ENCODE data around the gene DMRT2.

The DMRT2 gene

GRCh38 chr9:1098551-1098950 is 48.4 kb downstream of the DMRT2 start:
- H3K36me3 Mint-ChIP-seq: no peaks in the 10 kb centered on the region
- no peak overlapping the region for H3K4me3 Mint-ChIP-seq
- DNase-seq (ENCODE audit: low spot score in 2 of 2) (no peak), ATAC-seq (no peak)
- H3K9me3 Mint-ChIP-seq: no peaks in the 10 kb centered on the region
- H3K4me1 Mint-ChIP-seq: no peaks in the 10 kb centered on the region
- H3K27ac Mint-ChIP-seq: no peak overlapping the region

DNA sequence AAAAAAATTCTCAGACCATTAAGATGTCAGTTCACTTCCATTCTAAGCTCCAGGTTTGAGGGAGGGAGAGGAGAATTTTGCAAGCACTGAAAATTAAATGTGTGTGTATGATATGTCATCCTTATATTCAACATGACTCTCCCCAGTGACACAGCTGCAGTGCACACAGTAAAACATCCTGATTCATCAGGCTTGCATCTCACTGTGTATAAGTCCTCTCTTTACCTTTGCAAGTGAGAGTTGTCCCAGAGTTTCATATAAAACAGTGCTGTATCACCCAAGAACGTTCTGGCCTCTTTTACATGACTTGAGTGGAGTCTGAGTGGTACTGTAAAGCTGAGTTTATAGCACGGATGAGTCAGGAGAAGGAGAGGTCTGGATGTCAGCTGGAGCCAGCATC is 50.0 kb downstream of the DMRT2 start:
- no peaks in the 10 kb centered on the region for H3K9me3 Mint-ChIP-seq
- H3K36me3 Mint-ChIP-seq: no peaks in the 10 kb centered on the region
- no peak overlapping the region for H3K27ac Mint-ChIP-seq
- no peak overlapping the region for H3K4me3 Mint-ChIP-seq
- H3K4me1 Mint-ChIP-seq: no peaks in the 10 kb centered on the region
- no peak for ATAC-seq
- DNase-seq (ENCODE audit: low spot score in 2 of 2): no peak

- Mint-ChIP-seq H3K9me3 (no peaks in the 10 kb centered on the region), H3K36me3 (no peaks in the 10 kb centered on the region), H3K27ac (no peak overlapping the region), H3K4me1 (no peaks in the 10 kb centered on the region), H3K4me3 (no peak overlapping the region)
- no peak for ATAC-seq
- no peak for DNase-seq (ENCODE audit: low spot score in 2 of 2)
Measured at GRCh38 chr9:1100945-1101344, 50.8 kb downstream of the DMRT2 start.

DNA sequence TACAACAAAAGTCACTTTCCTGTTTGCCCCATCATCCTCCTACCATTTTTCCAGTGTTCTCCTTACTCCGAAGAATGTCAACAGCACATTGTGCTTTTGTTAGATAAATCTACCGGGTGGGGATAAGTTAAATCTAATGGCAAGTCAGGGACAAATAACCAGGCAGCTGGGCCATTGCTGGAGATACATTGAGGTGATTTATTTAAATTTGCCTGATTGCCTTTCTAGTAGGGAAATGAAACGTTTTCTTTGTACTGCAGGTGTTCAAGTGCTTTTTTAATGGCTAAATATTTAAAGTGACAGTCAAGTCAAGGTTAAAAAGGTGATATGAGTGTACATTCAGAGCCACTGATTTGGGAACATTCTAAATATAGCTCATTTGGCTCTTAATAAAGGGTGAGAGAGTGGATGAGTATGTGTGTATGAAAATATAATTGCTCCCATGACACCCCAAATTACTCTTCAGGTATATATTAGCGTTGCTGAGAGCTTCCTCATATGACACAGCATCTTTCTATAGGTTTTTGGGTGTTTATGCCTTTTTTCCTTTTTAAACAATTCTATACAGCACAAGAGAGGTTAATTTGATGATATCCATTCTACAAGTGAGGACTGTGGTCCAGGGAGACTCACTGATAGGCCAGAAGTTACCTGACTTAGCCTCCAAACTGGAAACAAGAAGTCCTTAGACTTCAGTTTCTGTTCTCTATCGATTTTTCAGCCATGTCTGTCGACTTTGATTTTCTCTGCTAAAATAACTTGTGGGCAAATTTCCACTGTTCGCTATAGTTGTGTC is 51.9 kb downstream of the DMRT2 start:
- no peak overlapping the region for H3K4me3 Mint-ChIP-seq
- DNase-seq (ENCODE audit: low spot score in 2 of 2) (no peak), ATAC-seq (no peak)
- H3K36me3 Mint-ChIP-seq: no peaks in the 10 kb centered on the region
- H3K4me1 Mint-ChIP-seq: no peaks in the 10 kb centered on the region
- H3K9me3 Mint-ChIP-seq: peaks cover 6% of the 10 kb centered on the region
- H3K27ac Mint-ChIP-seq: no peak overlapping the region

- no peaks in the 10 kb centered on the region for H3K4me1 Mint-ChIP-seq
Measured at GRCh38 chr9:1102642-1102970, 52.4 kb downstream of the DMRT2 start.

More at GRCh38 chr9:1102642-1102970, 52.4 kb downstream of the DMRT2 start:
- no peak overlapping the region for H3K4me3 Mint-ChIP-seq
- no peak for ATAC-seq
- H3K27ac Mint-ChIP-seq: no peak overlapping the region
- H3K9me3 Mint-ChIP-seq: peaks cover 7% of the 10 kb centered on the region
- no peaks in the 10 kb centered on the region for H3K36me3 Mint-ChIP-seq
- DNase-seq (ENCODE audit: low spot score in 2 of 2): no peak

All from stimulated activated effector memory CD8-positive, alpha-beta T cell treated with anti-CD3 and anti-CD28 coated beads, Interleukin-12 subunit alpha, Interleukin-12 subunit beta, amount 100 ng/mL, for 72 hours (primary cell).